ENCODE measurements around the gene MAST4.

Gene MAST4

DNA sequence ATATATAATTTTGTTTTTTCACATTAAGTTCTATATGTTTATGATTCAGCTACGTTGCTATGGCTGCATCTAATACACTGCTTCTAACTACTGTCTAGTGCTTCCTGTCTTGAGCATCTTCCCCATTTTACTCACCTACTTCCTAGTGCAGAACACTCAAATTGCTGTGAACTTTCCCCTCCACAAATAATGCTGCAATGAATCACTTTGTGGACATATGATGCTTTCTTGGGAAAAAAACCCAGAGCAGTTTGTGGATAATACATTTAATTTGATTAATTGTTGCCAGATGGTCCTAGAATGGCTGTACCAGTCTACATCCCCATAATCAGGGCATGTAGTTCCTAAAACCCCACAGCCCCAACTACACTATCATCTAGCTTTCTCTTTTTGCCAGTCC, 581.9 kb downstream of the MAST4 start:
- DNase-seq (ENCODE audit: low read depth in 1 of 2, low spot score in 1 of 2), result no peak
- TF ChIP-seq GABPA (IDR thresholded peaks at IDR 0.05; ENCODE audit: low read depth), result no peak
- TF ChIP-seq, protein P1, sequence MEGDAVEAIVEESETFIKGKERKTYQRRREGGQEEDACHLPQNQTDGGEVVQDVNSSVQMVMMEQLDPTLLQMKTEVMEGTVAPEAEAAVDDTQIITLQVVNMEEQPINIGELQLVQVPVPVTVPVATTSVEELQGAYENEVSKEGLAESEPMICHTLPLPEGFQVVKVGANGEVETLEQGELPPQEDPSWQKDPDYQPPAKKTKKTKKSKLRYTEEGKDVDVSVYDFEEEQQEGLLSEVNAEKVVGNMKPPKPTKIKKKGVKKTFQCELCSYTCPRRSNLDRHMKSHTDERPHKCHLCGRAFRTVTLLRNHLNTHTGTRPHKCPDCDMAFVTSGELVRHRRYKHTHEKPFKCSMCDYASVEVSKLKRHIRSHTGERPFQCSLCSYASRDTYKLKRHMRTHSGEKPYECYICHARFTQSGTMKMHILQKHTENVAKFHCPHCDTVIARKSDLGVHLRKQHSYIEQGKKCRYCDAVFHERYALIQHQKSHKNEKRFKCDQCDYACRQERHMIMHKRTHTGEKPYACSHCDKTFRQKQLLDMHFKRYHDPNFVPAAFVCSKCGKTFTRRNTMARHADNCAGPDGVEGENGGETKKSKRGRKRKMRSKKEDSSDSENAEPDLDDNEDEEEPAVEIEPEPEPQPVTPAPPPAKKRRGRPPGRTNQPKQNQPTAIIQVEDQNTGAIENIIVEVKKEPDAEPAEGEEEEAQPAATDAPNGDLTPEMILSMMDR (IDR thresholded peaks at IDR 0.05; ENCODE audit: insufficient read depth, low read length), result no peak
- H3K27me3 ChIP-seq (ENCODE audit: insufficient read depth, poor library complexity, severe bottlenecking), result no peaks in the 10 kb centered on the region
- peak overlapping the region; percentile 37 for H3K27ac ChIP-seq (replicated peaks)
- no peak overlapping the region for H3K4me3 ChIP-seq (replicated peaks; ENCODE audit: insufficient read depth, low read length)

DNA sequence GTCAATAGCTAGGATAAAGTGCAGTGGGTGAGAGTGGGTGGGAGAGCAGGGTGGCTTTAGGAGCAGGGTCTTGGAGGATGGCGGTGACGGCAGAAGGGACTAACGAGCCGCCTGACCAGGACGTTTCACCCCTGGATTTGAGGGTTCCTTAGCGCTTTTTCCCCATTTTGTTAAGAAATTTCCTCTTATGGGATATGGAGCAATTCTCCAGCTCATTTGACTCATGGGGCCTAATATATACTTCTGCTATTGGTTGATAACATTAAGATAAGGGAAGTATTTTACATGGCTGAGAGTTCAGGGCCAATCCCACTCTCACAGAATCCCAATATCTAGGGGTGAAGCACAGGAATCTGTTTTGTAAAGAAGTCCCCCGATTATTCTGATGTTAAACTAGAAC, 582.8 kb downstream of the MAST4 start:
- Histone ChIP-seq H3K27ac (replicated peaks) (no peak overlapping the region), H3K27me3 (ENCODE audit: insufficient read depth, poor library complexity, severe bottlenecking) (no peaks in the 10 kb centered on the region), H3K4me3 (replicated peaks; ENCODE audit: insufficient read depth, low read length) (no peak overlapping the region)
- TF ChIP-seq, protein P2, sequence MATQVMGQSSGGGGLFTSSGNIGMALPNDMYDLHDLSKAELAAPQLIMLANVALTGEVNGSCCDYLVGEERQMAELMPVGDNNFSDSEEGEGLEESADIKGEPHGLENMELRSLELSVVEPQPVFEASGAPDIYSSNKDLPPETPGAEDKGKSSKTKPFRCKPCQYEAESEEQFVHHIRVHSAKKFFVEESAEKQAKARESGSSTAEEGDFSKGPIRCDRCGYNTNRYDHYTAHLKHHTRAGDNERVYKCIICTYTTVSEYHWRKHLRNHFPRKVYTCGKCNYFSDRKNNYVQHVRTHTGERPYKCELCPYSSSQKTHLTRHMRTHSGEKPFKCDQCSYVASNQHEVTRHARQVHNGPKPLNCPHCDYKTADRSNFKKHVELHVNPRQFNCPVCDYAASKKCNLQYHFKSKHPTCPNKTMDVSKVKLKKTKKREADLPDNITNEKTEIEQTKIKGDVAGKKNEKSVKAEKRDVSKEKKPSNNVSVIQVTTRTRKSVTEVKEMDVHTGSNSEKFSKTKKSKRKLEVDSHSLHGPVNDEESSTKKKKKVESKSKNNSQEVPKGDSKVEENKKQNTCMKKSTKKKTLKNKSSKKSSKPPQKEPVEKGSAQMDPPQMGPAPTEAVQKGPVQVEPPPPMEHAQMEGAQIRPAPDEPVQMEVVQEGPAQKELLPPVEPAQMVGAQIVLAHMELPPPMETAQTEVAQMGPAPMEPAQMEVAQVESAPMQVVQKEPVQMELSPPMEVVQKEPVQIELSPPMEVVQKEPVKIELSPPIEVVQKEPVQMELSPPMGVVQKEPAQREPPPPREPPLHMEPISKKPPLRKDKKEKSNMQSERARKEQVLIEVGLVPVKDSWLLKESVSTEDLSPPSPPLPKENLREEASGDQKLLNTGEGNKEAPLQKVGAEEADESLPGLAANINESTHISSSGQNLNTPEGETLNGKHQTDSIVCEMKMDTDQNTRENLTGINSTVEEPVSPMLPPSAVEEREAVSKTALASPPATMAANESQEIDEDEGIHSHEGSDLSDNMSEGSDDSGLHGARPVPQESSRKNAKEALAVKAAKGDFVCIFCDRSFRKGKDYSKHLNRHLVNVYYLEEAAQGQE (IDR thresholded peaks at IDR 0.05; ENCODE audit: insufficient replicate concordance, low read depth), result no peak
- TF ChIP-seq, protein P1 (IDR thresholded peaks at IDR 0.05; ENCODE audit: insufficient read depth, low read length), result no peak
- no peak for TF ChIP-seq POLR2AphosphoS5 (IDR thresholded peaks at IDR 0.05; ENCODE audit: low read depth)
- no peak for TF ChIP-seq SPI1 (IDR thresholded peaks at IDR 0.05; ENCODE audit: borderline replicate concordance, low read depth)
- no peak for TF ChIP-seq GABPA (IDR thresholded peaks at IDR 0.05; ENCODE audit: low read depth)
- no peak for DNase-seq (ENCODE audit: low read depth in 1 of 2, low spot score in 1 of 2)

DNA sequence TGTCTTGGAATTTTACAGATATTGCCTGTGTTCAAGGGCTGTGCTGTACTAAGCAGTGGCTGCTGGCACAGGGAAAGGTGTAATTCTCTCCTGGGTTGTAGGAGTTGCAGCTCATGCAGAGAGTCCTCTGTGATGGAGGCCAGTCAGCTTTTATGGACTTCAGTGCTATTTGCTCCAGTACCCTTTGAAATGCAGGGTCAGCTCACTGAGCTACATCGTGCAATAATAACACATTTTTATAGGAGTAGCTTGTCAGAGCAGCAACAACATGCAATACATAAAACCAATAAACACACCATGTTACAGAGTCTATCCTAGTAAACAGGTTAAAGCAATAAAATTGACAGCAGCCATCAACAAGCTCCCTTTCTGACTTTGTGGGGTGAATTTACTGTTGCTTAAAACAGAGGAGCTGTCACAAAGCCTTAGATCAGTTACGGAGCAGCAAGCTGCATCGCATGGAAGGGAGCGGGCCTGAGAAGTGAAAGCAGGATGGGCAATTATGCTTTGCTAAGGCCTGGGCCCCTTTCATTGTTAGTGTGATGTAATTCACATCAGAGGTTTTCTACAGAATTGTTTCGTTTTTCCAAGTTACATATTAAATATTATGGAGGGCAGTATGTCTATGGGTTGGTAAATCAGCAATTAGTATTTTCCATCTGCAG, 583.6 kb downstream of the MAST4 start:
- no peaks in the 10 kb centered on the region for H3K27me3 ChIP-seq (ENCODE audit: insufficient read depth, poor library complexity, severe bottlenecking)
- H3K4me3 ChIP-seq (replicated peaks; ENCODE audit: insufficient read depth, low read length), result no peak overlapping the region
- no peak for TF ChIP-seq POLR2AphosphoS5 (IDR thresholded peaks at IDR 0.05; ENCODE audit: low read depth)
- TF ChIP-seq SPI1 (IDR thresholded peaks at IDR 0.05; ENCODE audit: borderline replicate concordance, low read depth), result no peak
- H3K27ac ChIP-seq (replicated peaks), result no peak overlapping the region
- no peak for DNase-seq (ENCODE audit: low read depth in 1 of 2, low spot score in 1 of 2)

DNA sequence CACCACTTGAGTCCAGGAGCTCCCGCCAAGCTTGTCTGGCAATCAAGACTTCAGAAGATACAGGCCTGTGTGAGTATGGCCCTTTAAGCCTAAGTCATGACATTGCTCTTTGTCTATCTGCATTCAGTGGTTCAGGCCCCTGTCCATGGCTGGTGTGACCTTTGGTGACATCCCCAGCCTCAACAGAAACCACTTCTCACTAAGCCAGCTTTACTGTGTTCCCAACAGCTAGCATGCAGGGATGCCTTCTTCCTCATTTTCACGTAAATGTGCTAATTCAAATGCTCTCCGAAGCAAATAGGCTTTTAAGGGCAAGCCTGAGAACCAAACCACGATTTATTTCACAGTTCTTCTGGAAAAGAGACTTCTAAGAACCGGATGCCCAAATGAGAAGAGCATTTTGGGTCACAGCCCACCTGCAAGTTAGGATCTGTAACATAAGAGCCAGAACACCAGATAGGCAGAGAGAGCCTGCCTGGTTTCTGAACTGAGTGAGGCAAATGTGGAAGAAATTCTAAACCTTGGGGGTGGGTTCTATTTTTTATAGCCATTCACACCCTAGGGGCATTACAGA, 585.5 kb downstream of the MAST4 start:
- peak; percentile 64 for TF ChIP-seq SPI1 (IDR thresholded peaks at IDR 0.05; ENCODE audit: borderline replicate concordance, low read depth)
- TF ChIP-seq GABPA (IDR thresholded peaks at IDR 0.05; ENCODE audit: low read depth), result no peak
- Histone ChIP-seq H3K4me3 (replicated peaks; ENCODE audit: insufficient read depth, low read length) (no peak overlapping the region), H3K27ac (replicated peaks) (peak overlapping the region; percentile 52), H3K27me3 (ENCODE audit: insufficient read depth, poor library complexity, severe bottlenecking) (no peaks in the 10 kb centered on the region)
- peak in 1 of 2 experiments; percentile 63 for DNase-seq (ENCODE audit: low read depth in 1 of 2, low spot score in 1 of 2)

DNA sequence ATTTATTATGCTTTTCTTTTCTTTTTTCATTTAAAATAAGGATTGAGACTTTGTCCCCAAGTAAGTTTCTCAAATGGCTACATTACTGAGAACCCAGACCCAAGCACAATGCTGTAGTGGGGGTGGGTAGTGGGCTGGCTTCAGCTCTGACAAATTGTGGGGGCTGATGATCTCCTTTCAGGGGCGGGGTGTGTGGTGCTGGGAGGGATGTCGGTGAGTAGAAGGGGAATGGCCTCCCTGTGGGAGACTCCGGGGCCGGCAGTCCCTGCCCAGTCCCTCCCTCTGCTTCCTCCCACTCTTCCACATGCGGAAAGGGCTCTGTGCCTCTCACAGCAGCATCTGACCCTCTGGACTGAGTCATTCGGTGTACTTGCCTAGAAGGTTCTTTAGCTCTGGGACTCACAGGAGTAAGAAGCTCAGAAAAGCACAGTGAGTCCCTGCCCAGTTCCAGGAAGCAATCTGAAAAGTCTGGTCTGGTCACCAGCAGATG, 586.2 kb downstream of the MAST4 start:
- H3K27me3 ChIP-seq (ENCODE audit: insufficient read depth, poor library complexity, severe bottlenecking), result no peaks in the 10 kb centered on the region
- H3K4me3 ChIP-seq (replicated peaks; ENCODE audit: insufficient read depth, low read length), result no peak overlapping the region
- peak overlapping the region; percentile 52 for H3K27ac ChIP-seq (replicated peaks)
- no peak for DNase-seq (ENCODE audit: low read depth in 1 of 2, low spot score in 1 of 2)
- no peak for TF ChIP-seq GABPA (IDR thresholded peaks at IDR 0.05; ENCODE audit: low read depth)
- TF ChIP-seq, protein P2 (IDR thresholded peaks at IDR 0.05; ENCODE audit: insufficient replicate concordance, low read depth), result no peak
- TF ChIP-seq SPI1 (IDR thresholded peaks at IDR 0.05; ENCODE audit: borderline replicate concordance, low read depth), result no peak
- TF ChIP-seq POLR2AphosphoS5 (IDR thresholded peaks at IDR 0.05; ENCODE audit: low read depth), result no peak
- TF ChIP-seq, protein P1 (IDR thresholded peaks at IDR 0.05; ENCODE audit: insufficient read depth, low read length), result no peak
